H1 (cell line): ENCODE data around the gene DYRK2. TPM values are rescaled to one million over a fixed set of nuclear protein-coding genes. Genes with fewer than 3 reads are reported as not detected.

Source experiments
- CTCF ChIA-PET: fragments of 300-600 bp; sonication (Branson Sonifier 250); formaldehyde crosslinking; loops from one replicate; lab custom pipeline; 2021; ENCODE audit not compliant: partially characterized antibody; lab: Charles Lee
- POLR2A ChIA-PET: fragments of 300-600 bp; sonication (Branson Sonifier 250); formaldehyde crosslinking; loops from one replicate; lab custom pipeline; 2021; ENCODE audit warnings: inconsistent platforms; ENCODE audit not compliant: partially characterized antibody; lab: Charles Lee
- DNase-seq, 2 experiments: peaks; one replicate each; pipeline versions ENCODE4 v3.0.0 to v3.0.0-alpha.2; 2010 to 2022; ENCODE audit warnings: low spot score in 2 of 2, low read depth in 1 of 2, mixed read lengths in 1 of 2
- FAIRE-seq: peaks from 2 replicates; lab custom pipeline; 2011; peaks lifted over from hg19 to GRCh38; lab: Jason Lieb, UNC
- H2AFZ ChIP-seq: 2 replicates; pipeline ENCODE4 v1.8.1; 2012; ENCODE audit warnings: low read length, inconsistent platforms
- H2AK5ac ChIP-seq: 2 replicates; pipeline ENCODE4 v1.6.1; 2013; ENCODE audit warnings: low read depth, low read length
- H2BK120ac ChIP-seq: replicated peaks from 2 replicates; pipeline ENCODE3; 2013; ENCODE audit warnings: low read depth, low read length, inconsistent platforms
- H2BK12ac ChIP-seq: 2 replicates; pipeline ENCODE4 v1.6.1; 2013; ENCODE audit warnings: low read depth, low read length
- H2BK15ac ChIP-seq: 2 replicates; pipeline ENCODE4 v1.6.1; 2013; ENCODE audit warnings: low read length
- H2BK20ac ChIP-seq: 2 replicates; pipeline ENCODE4 v1.6.1; 2013; ENCODE audit warnings: low read length
- H2BK5ac ChIP-seq: 2 replicates; pipeline ENCODE4 v1.6.1; 2013; ENCODE audit warnings: low read depth, low read length
- H3K14ac ChIP-seq: 2 replicates; pipeline ENCODE4 v1.6.1; 2013; ENCODE audit warnings: inconsistent platforms; ENCODE audit not compliant: insufficient read length
- H3K18ac ChIP-seq: 2 replicates; pipeline ENCODE4 v1.6.1; 2013; ENCODE audit warnings: low read length; ENCODE audit errors: extremely low read depth
- H3K23ac ChIP-seq: 2 replicates; pipeline ENCODE4 v1.6.1; 2013; ENCODE audit warnings: inconsistent platforms; ENCODE audit not compliant: insufficient read length
- H3K23me2 ChIP-seq: 2 replicates; pipeline ENCODE4 v1.6.1; 2013; ENCODE audit warnings: low read depth, low read length
- H3K27ac ChIP-seq: 2 replicates; pipeline ENCODE4 v1.6.1; 2011; ENCODE audit warnings: low read depth, low read length, inconsistent platforms
- H3K27me3 ChIP-seq, 4 experiments: replicated peaks in 1 of 4; 1 replicate in 1 of 4; 2 replicates in 3 of 4; pipeline versions ENCODE4 v1.6.1 to v1.8.1; 2011 to 2013; ENCODE audit warnings: low read length in 3 of 4, mild to moderate bottlenecking in 3 of 4, inconsistent platforms in 2 of 4, mixed read lengths in 2 of 4, moderate library complexity in 1 of 4; ENCODE audit not compliant: control insufficient read depth in 3 of 4, insufficient read depth in 3 of 4; ENCODE audit errors: extremely low read depth in 1 of 4
- H3K36me3 ChIP-seq, 4 experiments: 2 replicates each; pipeline versions ENCODE4 v1.6.1 to v1.8.1; 2011 to 2013; ENCODE audit warnings: mild to moderate bottlenecking in 4 of 4, low read length in 3 of 4, moderate library complexity in 2 of 4, control low read depth in 1 of 4, inconsistent platforms in 1 of 4; ENCODE audit not compliant: insufficient read depth in 4 of 4, control insufficient read depth in 2 of 4
- H3K4ac ChIP-seq: replicated peaks from 2 replicates; pipeline ENCODE3; 2013; ENCODE audit warnings: low read length, low read depth, mixed read lengths, inconsistent platforms; ENCODE audit not compliant: insufficient read length
- H3K4me1 ChIP-seq, 4 experiments: replicated peaks in 1 of 4; 1 replicate in 1 of 4; 2 replicates in 3 of 4; pipeline versions ENCODE4 v1.6.1 to v1.8.1; 2011 to 2013; ENCODE audit warnings: low read length in 3 of 4, inconsistent platforms in 2 of 4, mixed read lengths in 1 of 4; ENCODE audit not compliant: insufficient read depth in 4 of 4, control insufficient read depth in 3 of 4
- H3K4me2 ChIP-seq, 2 experiments: 2 replicates each; pipeline versions ENCODE4 v1.6.1 to v1.8.1; 2011 to 2013; ENCODE audit warnings: low read depth in 2 of 2, low read length in 2 of 2, control low read depth in 1 of 2, inconsistent platforms in 1 of 2, mild to moderate bottlenecking in 1 of 2; ENCODE audit not compliant: insufficient read depth in 1 of 2
- H3K4me3 ChIP-seq, 4 experiments: fragments of 200-600, 300-600 bp in 1 of 4; sonication (generic), shearing (Covaris generic), sonication (Bioruptor Twin) in 1 of 4; 2 replicates each; pipeline versions ENCODE4 v1.5.1 to v1.8.1; 2011 to 2016; ENCODE audit warnings: low read length in 4 of 4, low read depth in 3 of 4, control low read depth in 2 of 4, inconsistent platforms in 2 of 4, mild to moderate bottlenecking in 2 of 4, mixed read lengths in 1 of 4, moderate library complexity in 1 of 4; ENCODE audit not compliant: insufficient read depth in 2 of 4; ENCODE audit errors: extremely low read depth in 1 of 4
- H3K56ac ChIP-seq: replicated peaks from 2 replicates; pipeline ENCODE3; 2013; ENCODE audit warnings: low read depth, mild to moderate bottlenecking, mixed read lengths, low read length, inconsistent platforms; ENCODE audit not compliant: insufficient read length
- H3K79me1 ChIP-seq: 2 replicates; pipeline ENCODE4 v1.6.1; 2013; ENCODE audit warnings: low read depth, low read length, control low read depth
- H3K79me2 ChIP-seq, 2 experiments: 2 replicates each; pipeline versions ENCODE4 v1.6.1 to v1.8.1; 2012 to 2013; ENCODE audit warnings: low read length in 2 of 2, mild to moderate bottlenecking in 2 of 2, inconsistent platforms in 1 of 2; ENCODE audit not compliant: insufficient read depth in 2 of 2, control insufficient read depth in 1 of 2
- H3K9ac ChIP-seq, 4 experiments: replicated peaks in 1 of 4; 1 replicate in 1 of 4; 2 replicates in 3 of 4; pipeline versions ENCODE4 v1.6.1 to v1.8.1; 2011 to 2013; ENCODE audit warnings: low read depth in 3 of 4, low read length in 3 of 4, control low read depth in 2 of 4, mild to moderate bottlenecking in 2 of 4, moderate library complexity in 2 of 4, inconsistent platforms in 1 of 4; ENCODE audit errors: extremely low read depth in 1 of 4
- H3K9me3 ChIP-seq, 2 experiments: 2 replicates each; pipeline versions ENCODE4 v1.6.1 to v1.8.1; 2012 to 2013; ENCODE audit warnings: mild to moderate bottlenecking in 2 of 2, moderate library complexity in 2 of 2, control low read depth in 1 of 2, inconsistent platforms in 1 of 2, low read depth in 1 of 2, low read length in 1 of 2, mixed read lengths in 1 of 2; ENCODE audit not compliant: insufficient read depth in 2 of 2
- H4K20me1 ChIP-seq, 2 experiments: replicated peaks in 1 of 2; 2 replicates each; pipeline versions ENCODE3 to v1.8.1; 2011 to 2013; ENCODE audit warnings: inconsistent platforms in 2 of 2, low read length in 2 of 2, mild to moderate bottlenecking in 1 of 2; ENCODE audit not compliant: insufficient read depth in 2 of 2, control insufficient read depth in 1 of 2
- H4K5ac ChIP-seq: 2 replicates; pipeline ENCODE4 v1.6.1; 2013; ENCODE audit warnings: low read length, low read depth, mixed read lengths, inconsistent platforms; ENCODE audit not compliant: insufficient read length
- H4K8ac ChIP-seq: 2 replicates; pipeline ENCODE4 v1.8.0; 2013; ENCODE audit warnings: mild to moderate bottlenecking, moderate library complexity, low read length, inconsistent platforms; ENCODE audit not compliant: insufficient read depth; ENCODE audit errors: extremely low read depth
- H4K91ac ChIP-seq: replicated peaks from 2 replicates; pipeline ENCODE3; 2013; ENCODE audit warnings: low read length, mixed read lengths, inconsistent platforms; ENCODE audit not compliant: insufficient read length
- CHD1 ChIP-seq: IDR thresholded peaks from 2 replicates; pipeline ENCODE4 v1.6.1; 2012; ENCODE audit warnings: low read depth, low read length, improper control_type of control experiment
- EP300 ChIP-seq, 2 experiments: IDR thresholded peaks; 1 replicate in 1 of 2; 2 replicates in 1 of 2; pipeline ENCODE4 v1.6.1; 2011 to 2012; ENCODE audit warnings: low read depth in 2 of 2, low read length in 2 of 2, mild to moderate bottlenecking in 2 of 2, borderline replicate concordance in 1 of 2, inconsistent platforms in 1 of 2, moderate library complexity in 1 of 2
- MAX ChIP-seq: IDR thresholded peaks from 2 replicates; pipeline ENCODE4 v1.6.1; 2012; ENCODE audit warnings: inconsistent platforms
- RAD21 ChIP-seq, 2 experiments: IDR thresholded peaks in 1 of 2; conservative IDR thresholded peaks in 1 of 2; 2 replicates each; pipeline ENCODE4 v1.6.1; 2011; ENCODE audit warnings: low read depth in 2 of 2, low read length in 2 of 2, improper control_type of control experiment in 1 of 2, inconsistent platforms in 1 of 2, mild to moderate bottlenecking in 1 of 2, moderate library complexity in 1 of 2
- RBBP5 ChIP-seq: IDR thresholded peaks from 2 replicates; pipeline ENCODE4 v1.7.1; 2012; ENCODE audit warnings: low read depth, mild to moderate bottlenecking, inconsistent platforms, low read length, moderate library complexity, borderline replicate concordance
- SP1 ChIP-seq: IDR thresholded peaks from 2 replicates; pipeline ENCODE4 v1.6.1; 2011; ENCODE audit warnings: low read depth, low read length
- SP2 ChIP-seq: IDR thresholded peaks from 2 replicates; pipeline ENCODE4 v1.6.1; 2012; ENCODE audit warnings: mild to moderate bottlenecking, low read length, inconsistent platforms
- TAF7 ChIP-seq: optimal IDR thresholded peaks from 2 replicates; pipeline ENCODE3; 2011; ENCODE audit warnings: low read depth, mild to moderate bottlenecking, inconsistent platforms, low read length, moderate library complexity, borderline replicate concordance
- ZNF274 ChIP-seq: IDR thresholded peaks from 2 replicates; pipeline ENCODE4 v1.7.0; 2012; ENCODE audit warnings: low read length, borderline replicate concordance; ENCODE audit errors: extremely low read depth
- WGBS, 2 experiments: shearing (Covaris generic) in 1 of 2; methylation state at CpG; one replicate each; pipeline versions ENCODE4 v1.1.6 to v1.1.7; 2013 to 2015; ENCODE audit warnings: low lambda C conversion rate in 2 of 2, mixed read lengths in 2 of 2, inconsistent platforms in 1 of 2, low coverage in 1 of 2, missing lambda C conversion rate in 1 of 2; ENCODE audit not compliant: insufficient replicate concordance in 2 of 2, insufficient coverage in 1 of 2, insufficient read length in 1 of 2; ENCODE audit errors: extremely low coverage in 1 of 2, missing lambda C conversion rate in 1 of 2; 5-methylcytosine and 5-hydroxymethylcytosine counted together
- polyA plus RNA-seq, 7 experiments: library from polyadenylated mRNA; depleted of rRNA in 3 of 7; stranded (reverse) in 5 of 7; unstranded in 2 of 7; fragments of >200 nt in 5 of 7; fragments of 200-250 nt in 2 of 7; gene quantifications; 1 replicate in 5 of 7; 2 replicates in 1 of 7; 4 replicates in 1 of 7; pipeline versions ENCODE4 v1.2.1 to v1.2.3, GENCODE V29; 2011 to 2013; ENCODE audit warnings: missing spikeins in 2 of 7, mixed read lengths in 2 of 7
- total RNA-seq: library from RNA; stranded (reverse); fragmentation: NEBNext Ultra II Directional; extraction: Animal tissue kit (Norgen Biotek cat#: 25700); gene quantifications from 2 replicates; pipeline ENCODE4 v1.2.1, GENCODE V29; 2021
- TF ChIP-seq, protein P1 (sequence below): IDR thresholded peaks from 2 replicates; pipeline ENCODE4 v1.6.1; 2012; ENCODE audit warnings: low read length, inconsistent platforms

The DYRK2 gene
- total and polyA plus RNA-seq, 2 of the 8 experiments (the other 6 are each of a cell fraction or from before 2014, with no cell fraction given): 11.2 to 31.6 TPM

DNA sequence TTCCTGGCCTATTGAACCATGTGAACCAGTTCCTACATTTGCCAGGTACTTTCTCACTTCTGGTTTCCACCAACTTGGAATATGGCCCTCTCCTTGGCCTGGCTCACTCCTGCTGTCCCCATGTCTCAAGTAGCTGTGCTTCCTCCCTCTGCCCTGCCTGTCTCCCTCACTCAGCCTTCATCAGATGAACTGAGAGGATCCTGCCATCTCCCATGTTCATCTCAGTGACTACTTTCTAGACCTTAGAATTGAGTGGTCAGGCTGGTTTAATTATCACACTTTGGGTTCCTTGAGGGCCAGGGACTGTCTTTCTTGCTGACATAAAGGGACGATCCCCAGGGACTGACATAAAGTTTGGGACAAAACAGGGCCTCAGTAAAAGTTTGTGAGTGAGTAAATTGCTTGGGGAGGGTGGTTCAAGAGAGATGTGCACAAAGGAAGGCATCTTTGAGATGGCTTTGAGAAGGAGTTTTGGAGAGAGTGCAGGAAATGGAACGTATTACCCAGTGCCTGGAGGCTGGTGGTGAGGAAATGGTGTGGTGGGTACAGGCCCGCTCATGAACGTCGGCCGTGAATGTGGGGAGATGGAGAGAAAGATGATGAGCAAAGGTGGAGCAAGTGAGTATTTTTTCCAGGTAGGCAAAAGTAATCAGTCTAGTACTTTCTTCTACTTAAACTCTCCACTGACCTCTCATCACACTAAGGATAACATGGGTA, 20.8 kb downstream of the DYRK2 start:
- Histone ChIP-seq H4K20me1 (no peaks in the 10 kb centered on the region), H3K56ac (no peak overlapping the region), H2BK12ac (no peak overlapping the region), H4K91ac (no peak overlapping the region), H2BK5ac (no peak overlapping the region), H3K14ac (no peak overlapping the region), H3K79me2 (peaks cover 0 to 3% of the 10 kb centered on the region in 2 experiments; a peak in 1 of 4 replicates), H4K8ac (no peak overlapping the region), H4K5ac (no peak overlapping the region), H3K27ac (no peak overlapping the region), H3K4me1 (no peaks in the 10 kb centered on the region), H3K23me2 (no peaks in the 10 kb centered on the region; the same call in 1 of the 2 replicates), H2BK20ac (no peak overlapping the region), H3K18ac (no peak overlapping the region), H2BK15ac (no peak overlapping the region), H3K9me3 (peaks cover 10 to 18% of the 10 kb centered on the region in 2 experiments), H3K4ac (no peak overlapping the region), H2AFZ (no peak overlapping the region), H3K79me1 (0 out of 2 replicates have a peak, but pooled peaks cover 3% of the 10 kb centered on the region), H3K9ac (no peak overlapping the region), H3K27me3 (no peaks in the 10 kb centered on the region), H3K23ac (no peak overlapping the region), H2BK120ac (no peak overlapping the region), H3K4me2 (no peak overlapping the region), H2AK5ac (no peak overlapping the region), H3K36me3 (peaks cover 0 to 9% (median 0%) of the 10 kb centered on the region in 4 experiments; a peak in 1 of 8 replicates), H3K4me3 (no peak overlapping the region)
- ChIA-PET POLR2A (no interaction called here), CTCF (no interaction called here)
- 90% methylated on average over 6 of the region's 6 CpGs; no CpG with 5 or more reads in 1 of the 2 experiments for WGBS, 2 experiments
- no peak for DNase-seq
- FAIRE-seq: no peak
- TF ChIP-seq, protein P1, sequence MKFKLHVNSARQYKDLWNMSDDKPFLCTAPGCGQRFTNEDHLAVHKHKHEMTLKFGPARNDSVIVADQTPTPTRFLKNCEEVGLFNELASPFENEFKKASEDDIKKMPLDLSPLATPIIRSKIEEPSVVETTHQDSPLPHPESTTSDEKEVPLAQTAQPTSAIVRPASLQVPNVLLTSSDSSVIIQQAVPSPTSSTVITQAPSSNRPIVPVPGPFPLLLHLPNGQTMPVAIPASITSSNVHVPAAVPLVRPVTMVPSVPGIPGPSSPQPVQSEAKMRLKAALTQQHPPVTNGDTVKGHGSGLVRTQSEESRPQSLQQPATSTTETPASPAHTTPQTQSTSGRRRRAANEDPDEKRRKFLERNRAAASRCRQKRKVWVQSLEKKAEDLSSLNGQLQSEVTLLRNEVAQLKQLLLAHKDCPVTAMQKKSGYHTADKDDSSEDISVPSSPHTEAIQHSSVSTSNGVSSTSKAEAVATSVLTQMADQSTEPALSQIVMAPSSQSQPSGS: no peak
- TF ChIP-seq RAD21 (IDR thresholded peaks at IDR 0.05 in 1 of 2, conservative IDR thresholded peaks at IDR 0.05 in 1 of 2; ENCODE audit: low read depth in 2 of 2, low read length in 2 of 2) (no peak), RBBP5 (no peak), TAF7 (no peak), ZNF274 (no peak), SP2 (no peak), EP300 (IDR thresholded peaks at IDR 0.05; ENCODE audit: borderline replicate concordance in 1 of 2, low read depth in 2 of 2, low read length in 2 of 2) (no peak), CHD1 (no peak), MAX (no peak), SP1 (no peak)
